ENCODE results near the gene GPR37L1. TPM values are rescaled to one million over a fixed set of nuclear protein-coding genes. Genes with fewer than 3 reads are reported as not detected.

Gene GPR37L1
- total and polyA plus RNA-seq, 2 of the 8 experiments (the other 6 are each of a cell fraction or from before 2014, with no cell fraction given) = 0.13 to 0.23 TPM

- TF ChIP-seq CTBP2 (IDR thresholded peaks at IDR 0.05; ENCODE audit: borderline replicate concordance, insufficient read depth, insufficient read length, low read length) (no peak), ATF2 (IDR thresholded peaks at IDR 0.05; ENCODE audit: low read length) (no peak), PHF8 (conservative IDR thresholded peaks at IDR 0.05; ENCODE audit: low read depth, low read length) (no peak), SAP30 (IDR thresholded peaks at IDR 0.05; ENCODE audit: insufficient read depth, insufficient replicate concordance, low read length) (no peak), FOSL1 (IDR thresholded peaks at IDR 0.05; ENCODE audit: insufficient read depth, low read depth, low read length) (no peak)
Observed at GRCh38 chr1:202171292-202172014, 48.7 kb downstream of the GPR37L1 start (continued).
